A673 (cell line): ENCODE results near the gene LENG1.

Source experiments
- CTCF ChIP-seq: fragments of 300-800, 200-600 bp; sonication (generic); conservative IDR thresholded peaks from 2 replicates; pipeline ENCODE4 v1.5.1; 2017; ENCODE audit warnings: low read depth, mild to moderate bottlenecking, antibody characterized with exemption, low read length, moderate library complexity, mixed read lengths
- EZH2 ChIP-seq: fragments of 200-600 bp; sonication (generic); IDR thresholded peaks from 2 replicates; pipeline ENCODE4 v1.6.1; 2017; ENCODE audit warnings: borderline replicate concordance, low read depth, mild to moderate bottlenecking, mixed read lengths, antibody characterized with exemption, low read length; ENCODE audit not compliant: poor library complexity, severe bottlenecking

GRCh38 chr19:54196536-54196935 is 37.0 kb upstream of the LENG1 start:
- no peak for TF ChIP-seq CTCF
- TF ChIP-seq EZH2, result no peak
